ENCODE measurements around the gene DET1. TPM values are rescaled to one million over a fixed set of nuclear protein-coding genes. Genes with fewer than 3 reads are reported as not detected.
A peak's percentile ranks its signal among the peaks of the same experiment; 100 is the strongest.
"Not testable (repeated sequence)": the region's sequence is repeated elsewhere in the genome, so short reads cannot be mapped to it uniquely, and the experiment has no call there.

The DET1 gene
- total RNA-seq, 2 donors from 2014 or later, result 8.2 to 8.3 TPM

DNA sequence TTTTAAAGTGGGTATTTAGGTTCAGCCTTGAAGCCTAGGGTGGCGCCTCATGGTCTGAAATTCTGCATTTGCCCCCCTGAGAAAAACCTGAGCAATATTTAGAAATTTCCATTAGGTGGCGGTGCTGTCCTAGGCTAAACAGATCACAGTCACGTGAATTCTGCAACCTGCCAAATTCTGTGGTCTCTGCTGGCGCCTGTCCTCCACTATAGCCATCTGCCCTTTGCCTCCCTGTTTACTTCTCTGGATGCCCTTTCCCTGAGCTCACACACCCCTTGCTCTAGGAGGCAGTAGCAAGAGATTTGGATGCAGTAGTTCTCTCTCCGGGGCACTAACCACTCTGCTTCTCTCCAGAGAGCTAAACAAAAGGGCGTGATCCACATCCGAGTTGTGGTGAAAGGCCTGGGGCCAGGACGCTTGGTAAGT, 69.8 kb downstream of the DET1 start:
- H3K4me1 ChIP-seq, result peaks cover 6% of the 10 kb centered on the region
- no peak overlapping the region for H3K27ac ChIP-seq
- 52 to 57% methylated on average over 8 of the region's 8 CpGs for WGBS, 2 donors
- ATAC-seq (peak; percentile 42), DNase-seq (peak; percentile 23 to 56 (median 48))
- no peaks in the 10 kb centered on the region for H3K27me3 ChIP-seq
- intact Hi-C loops (cut with DNase I), result loop anchor here (10.0 kb wide), 1 partner anchor 138 kb away; no protein-coding TSS in a partner anchor
- TF ChIP-seq POLR2A (IDR thresholded peaks at IDR 0.05), result no peak
- TF ChIP-seq, protein P1, sequence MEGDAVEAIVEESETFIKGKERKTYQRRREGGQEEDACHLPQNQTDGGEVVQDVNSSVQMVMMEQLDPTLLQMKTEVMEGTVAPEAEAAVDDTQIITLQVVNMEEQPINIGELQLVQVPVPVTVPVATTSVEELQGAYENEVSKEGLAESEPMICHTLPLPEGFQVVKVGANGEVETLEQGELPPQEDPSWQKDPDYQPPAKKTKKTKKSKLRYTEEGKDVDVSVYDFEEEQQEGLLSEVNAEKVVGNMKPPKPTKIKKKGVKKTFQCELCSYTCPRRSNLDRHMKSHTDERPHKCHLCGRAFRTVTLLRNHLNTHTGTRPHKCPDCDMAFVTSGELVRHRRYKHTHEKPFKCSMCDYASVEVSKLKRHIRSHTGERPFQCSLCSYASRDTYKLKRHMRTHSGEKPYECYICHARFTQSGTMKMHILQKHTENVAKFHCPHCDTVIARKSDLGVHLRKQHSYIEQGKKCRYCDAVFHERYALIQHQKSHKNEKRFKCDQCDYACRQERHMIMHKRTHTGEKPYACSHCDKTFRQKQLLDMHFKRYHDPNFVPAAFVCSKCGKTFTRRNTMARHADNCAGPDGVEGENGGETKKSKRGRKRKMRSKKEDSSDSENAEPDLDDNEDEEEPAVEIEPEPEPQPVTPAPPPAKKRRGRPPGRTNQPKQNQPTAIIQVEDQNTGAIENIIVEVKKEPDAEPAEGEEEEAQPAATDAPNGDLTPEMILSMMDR (IDR thresholded peaks at IDR 0.05), result peak in 6 of 7 experiments; percentile 24 to 55 (median 46)
- peaks cover 0 to 12% of the 10 kb centered on the region in 2 donors for H3K36me3 ChIP-seq (replicated peaks in 1 of 2; ENCODE audit: insufficient read depth in 1 of 2, low read depth in 2 of 2)
- no peak overlapping the region for H3K4me3 ChIP-seq
- no peaks in the 10 kb centered on the region for H3K9me3 ChIP-seq

DNA sequence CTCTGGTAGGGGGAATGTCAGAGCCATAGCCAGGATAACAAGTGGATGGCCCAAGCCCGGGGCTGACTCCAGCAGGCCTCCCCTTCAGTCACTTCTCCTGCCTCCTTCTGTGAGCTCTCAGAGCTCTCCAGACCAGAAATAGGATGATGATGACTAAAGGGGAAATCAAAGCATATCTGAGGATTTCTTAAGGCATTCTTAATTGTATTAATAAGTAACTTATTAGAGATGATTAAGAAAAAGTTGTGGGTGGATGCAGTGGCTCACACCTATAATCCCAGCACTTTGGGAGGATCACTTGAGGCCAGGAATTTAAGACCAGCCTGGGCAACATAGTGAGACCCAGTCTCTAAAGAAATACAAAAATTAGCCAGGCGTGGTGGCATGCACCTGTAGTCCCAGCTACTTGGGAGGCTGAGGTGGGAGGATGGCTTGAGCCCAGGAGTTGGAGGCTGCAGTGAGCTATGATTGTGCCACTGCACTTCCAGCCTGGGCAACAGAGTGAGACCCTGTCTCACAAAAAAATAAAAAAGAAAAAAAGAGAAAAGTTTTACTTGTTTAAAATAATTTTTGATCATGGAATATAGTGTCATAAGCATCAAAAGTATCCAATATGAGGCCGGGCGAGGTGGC, 72.7 kb downstream of the DET1 start:
- not testable (repeated sequence) for H3K27me3 ChIP-seq, H3K9me3 ChIP-seq, H3K4me1 ChIP-seq, H3K27ac ChIP-seq, DNase-seq, ATAC-seq, H3K4me3 ChIP-seq
- 97 to 98% methylated on average over 4 of the region's 4 CpGs for WGBS, 2 donors
- intact Hi-C loops (cut with DNase I), result loop anchor here (10.0 kb wide), 1 partner anchor 141 kb away; no protein-coding TSS in a partner anchor
- peaks cover 0 to 12% of the 10 kb centered on the region in 2 donors for H3K36me3 ChIP-seq (replicated peaks in 1 of 2; ENCODE audit: insufficient read depth in 1 of 2, low read depth in 2 of 2)

DNA sequence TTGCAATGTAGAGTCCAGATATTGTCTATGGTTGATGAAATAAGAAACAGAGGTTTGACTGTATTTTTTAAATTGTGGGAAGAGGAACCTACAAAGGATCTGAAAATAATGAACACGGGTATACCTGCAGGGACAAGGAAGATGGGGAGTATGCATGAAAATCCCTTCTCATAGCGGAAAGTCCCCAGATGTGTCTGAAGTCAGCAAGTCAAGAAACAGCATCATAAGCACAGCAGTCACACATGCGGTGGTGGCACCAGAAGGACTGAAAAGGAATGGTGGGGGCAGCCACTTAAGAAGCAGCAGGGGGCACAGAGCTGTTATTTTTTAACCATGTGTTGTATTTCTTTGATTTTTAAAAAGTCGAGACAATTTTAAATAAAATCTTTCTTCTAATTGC, 74.3 kb downstream of the DET1 start:
- DNase-seq (no peak), ATAC-seq (no peak)
- H3K36me3 ChIP-seq (replicated peaks in 1 of 2; ENCODE audit: insufficient read depth in 1 of 2, low read depth in 2 of 2), result peaks cover 0 to 9% of the 10 kb centered on the region in 2 donors
- no peaks in the 10 kb centered on the region for H3K27me3 ChIP-seq
- 87 to 91% methylated on average over 4 of the region's 4 CpGs for WGBS, 2 donors
- no peak overlapping the region for H3K4me3 ChIP-seq
- intact Hi-C loops (cut with DNase I), result loop anchor here (10.0 kb wide), 1 partner anchor 143 kb away; no protein-coding TSS in a partner anchor
- TF ChIP-seq, protein P1 (IDR thresholded peaks at IDR 0.05), result no peak
- TF ChIP-seq POLR2A (IDR thresholded peaks at IDR 0.05), result no peak
- no peaks in the 10 kb centered on the region for H3K9me3 ChIP-seq
- H3K27ac ChIP-seq, result no peak overlapping the region
- peaks cover 12% of the 10 kb centered on the region for H3K4me1 ChIP-seq

DNA sequence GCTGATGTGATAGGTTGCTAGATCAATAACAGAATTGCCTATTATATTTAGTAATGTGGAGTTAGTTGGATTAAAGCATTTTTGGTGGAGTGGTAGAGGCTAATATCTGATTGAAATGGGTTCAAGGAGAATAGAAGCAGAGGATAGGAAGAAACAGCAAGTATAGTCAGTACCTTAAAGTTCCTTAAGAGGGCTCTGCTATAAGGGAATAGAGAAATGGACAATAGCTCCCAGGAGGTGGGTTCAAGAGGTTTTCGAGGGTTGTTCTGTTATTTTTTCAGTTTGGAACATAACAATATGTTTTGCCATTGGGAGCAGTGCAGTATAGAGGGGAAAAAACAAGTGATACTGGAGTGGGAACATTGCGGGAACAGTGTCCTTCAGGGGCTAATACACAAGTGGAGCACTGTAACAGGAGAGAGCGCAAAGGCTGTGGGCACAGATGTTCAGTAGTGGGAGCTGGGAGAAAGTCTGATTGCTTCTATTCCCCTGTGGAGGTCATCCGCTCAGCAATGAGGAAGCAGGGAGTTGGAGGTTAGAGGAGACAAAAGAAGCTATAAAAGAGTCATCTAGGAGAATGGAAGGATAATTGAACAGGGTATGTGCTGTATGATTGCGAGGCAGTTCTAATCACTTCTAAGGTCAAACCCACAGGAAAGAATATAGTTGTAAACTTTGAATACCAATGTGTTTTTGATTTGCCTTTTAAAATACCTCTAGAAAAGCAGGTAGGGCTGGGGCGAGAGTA, 75.7 kb downstream of the DET1 start:
- no peak overlapping the region for H3K4me3 ChIP-seq
- peaks cover 0 to 7% of the 10 kb centered on the region in 2 donors for H3K36me3 ChIP-seq (replicated peaks in 1 of 2; ENCODE audit: insufficient read depth in 1 of 2, low read depth in 2 of 2)
- peaks cover 21% of the 10 kb centered on the region for H3K4me1 ChIP-seq
- H3K27ac ChIP-seq, result no peak overlapping the region
- no peaks in the 10 kb centered on the region for H3K27me3 ChIP-seq
- 88 to 89% methylated on average over 6 of the region's 6 CpGs for WGBS, 2 donors
- TF ChIP-seq POLR2A (IDR thresholded peaks at IDR 0.05), result no peak
- TF ChIP-seq, protein P1 (IDR thresholded peaks at IDR 0.05), result no peak
- no peaks in the 10 kb centered on the region for H3K9me3 ChIP-seq
- ATAC-seq (no peak), DNase-seq (no peak)
- intact Hi-C loops (cut with DNase I), result loop anchor here (10.0 kb wide), 1 partner anchor 144 kb away; no protein-coding TSS in a partner anchor

DNA sequence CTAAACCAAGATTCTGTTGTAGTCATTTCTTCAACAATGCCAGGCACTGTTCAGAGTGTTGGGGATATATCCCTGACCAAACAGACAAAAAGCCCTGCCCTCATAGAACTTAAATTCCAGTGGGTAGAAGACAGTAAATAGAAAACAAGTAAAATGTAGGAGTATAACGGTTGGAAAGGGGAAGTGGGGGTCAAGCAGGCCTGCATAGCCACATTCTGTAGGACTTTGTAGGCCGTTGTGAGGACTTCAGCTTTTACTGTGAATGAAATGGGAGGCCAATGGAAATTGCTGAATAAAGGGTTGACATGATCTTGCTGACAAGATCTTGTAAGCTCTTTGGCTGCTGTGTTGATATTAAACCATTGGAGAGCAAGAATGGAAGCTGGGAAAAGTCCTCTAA, 77.2 kb downstream of the DET1 start:
- Histone ChIP-seq H3K9me3 (no peaks in the 10 kb centered on the region), H3K36me3 (replicated peaks in 1 of 2; ENCODE audit: insufficient read depth in 1 of 2, low read depth in 2 of 2) (peaks cover 0 to 5% of the 10 kb centered on the region in 2 donors), H3K27me3 (no peaks in the 10 kb centered on the region), H3K4me3 (no peak overlapping the region), H3K27ac (no peak overlapping the region), H3K4me1 (peaks cover 24% of the 10 kb centered on the region)
- WGBS, 2 donors, result 76 to 98% methylated on average over 2 of the region's 2 CpGs
- TF ChIP-seq, protein P1 (IDR thresholded peaks at IDR 0.05), result no peak
- no peak for TF ChIP-seq POLR2A (IDR thresholded peaks at IDR 0.05)
- DNase-seq (no peak), ATAC-seq (no peak)
- intact Hi-C loops (cut with DNase I), result no loop called here

DNA sequence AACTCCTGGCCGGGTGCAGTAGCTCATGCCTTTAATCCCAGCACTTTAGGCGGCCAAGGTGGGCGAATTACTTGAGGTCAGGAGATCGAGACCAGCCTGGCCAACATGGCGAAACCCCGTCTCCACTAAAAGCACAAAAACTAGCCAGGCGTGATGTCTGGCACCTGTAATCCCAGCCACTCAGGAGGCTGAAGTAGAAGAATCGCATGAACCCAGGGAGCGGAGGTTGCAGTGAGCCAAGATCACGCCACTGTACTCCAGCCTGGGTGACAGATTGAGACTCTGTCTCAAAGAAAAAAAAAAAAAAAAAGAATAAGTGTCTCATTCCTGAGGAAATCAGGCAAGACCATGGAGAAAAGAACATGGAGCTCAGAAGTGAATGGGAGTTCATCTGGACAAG, 77.8 kb downstream of the DET1 start:
- H3K27me3 ChIP-seq; H3K36me3 ChIP-seq (replicated peaks in 1 of 2; ENCODE audit: insufficient read depth in 1 of 2, low read depth in 2 of 2); H3K27ac ChIP-seq; intact Hi-C loops (cut with DNase I); H3K9me3 ChIP-seq; DNase-seq; ATAC-seq; H3K4me3 ChIP-seq: not testable (repeated sequence)
- peaks cover 24% of the 10 kb centered on the region for H3K4me1 ChIP-seq
- WGBS, 2 donors, result 86 to 87% methylated on average over 10 of the region's 10 CpGs

Data from body of pancreas (tissue), 4 donors.